GM18502 (cell line): ENCODE results near the gene TGFBR3.

Experiments used
- ATAC-seq: cut with Tn5 transposase; IDR thresholded peaks from one replicate; pipeline ENCODE4 v1.9.1; 2021; ENCODE audit warnings: mild to moderate bottlenecking; ENCODE audit not compliant: unreplicated experiment, poor library complexity

Gene TGFBR3

DNA sequence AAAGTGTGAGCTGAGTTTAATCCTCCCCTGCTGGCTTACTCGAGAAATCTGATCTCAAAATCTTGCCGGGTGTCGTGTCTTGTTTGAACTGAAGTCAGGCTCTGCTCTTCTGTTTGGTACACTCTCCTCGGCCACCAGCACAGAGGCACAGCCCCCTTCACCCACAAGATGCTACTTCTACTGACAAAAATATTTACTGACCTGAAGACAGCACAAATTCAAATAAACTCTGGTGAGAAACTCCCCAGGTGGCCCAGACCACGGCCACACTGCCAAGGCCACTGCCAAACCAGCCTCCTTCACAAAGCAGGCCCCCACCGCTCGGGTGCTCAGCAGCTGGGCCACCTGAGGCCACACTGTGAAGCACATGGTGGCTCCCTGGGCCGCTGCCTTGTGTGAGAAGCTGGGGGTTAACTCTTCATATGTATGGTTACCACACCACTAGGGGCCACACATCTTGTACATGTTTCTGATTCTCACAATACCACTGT, 80.6 kb downstream of the TGFBR3 start:
- ATAC-seq, result no peak

DNA sequence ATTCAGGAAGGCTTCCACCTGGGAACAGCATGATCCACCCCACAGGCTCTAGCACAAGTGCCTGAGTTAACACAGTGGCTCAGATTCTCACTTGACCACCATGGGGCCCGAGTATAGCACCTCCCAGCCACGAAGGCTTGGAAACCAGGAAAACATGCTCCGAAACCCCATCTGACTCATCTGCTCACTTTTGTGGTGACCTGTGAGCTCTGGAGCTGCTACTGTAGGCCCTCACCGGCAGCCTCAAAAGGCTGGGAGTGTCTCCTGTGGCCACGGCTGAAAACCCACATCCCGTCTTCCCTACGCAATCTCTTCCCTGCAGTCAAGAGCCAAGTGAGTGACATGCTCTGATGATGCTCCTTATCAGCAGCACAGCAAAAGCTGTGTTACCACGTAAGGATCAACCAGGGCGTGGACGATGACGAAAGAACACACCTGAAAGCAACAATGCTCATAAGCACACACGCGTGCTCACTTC, 81.4 kb downstream of the TGFBR3 start:
- peak; percentile 5 for ATAC-seq

DNA sequence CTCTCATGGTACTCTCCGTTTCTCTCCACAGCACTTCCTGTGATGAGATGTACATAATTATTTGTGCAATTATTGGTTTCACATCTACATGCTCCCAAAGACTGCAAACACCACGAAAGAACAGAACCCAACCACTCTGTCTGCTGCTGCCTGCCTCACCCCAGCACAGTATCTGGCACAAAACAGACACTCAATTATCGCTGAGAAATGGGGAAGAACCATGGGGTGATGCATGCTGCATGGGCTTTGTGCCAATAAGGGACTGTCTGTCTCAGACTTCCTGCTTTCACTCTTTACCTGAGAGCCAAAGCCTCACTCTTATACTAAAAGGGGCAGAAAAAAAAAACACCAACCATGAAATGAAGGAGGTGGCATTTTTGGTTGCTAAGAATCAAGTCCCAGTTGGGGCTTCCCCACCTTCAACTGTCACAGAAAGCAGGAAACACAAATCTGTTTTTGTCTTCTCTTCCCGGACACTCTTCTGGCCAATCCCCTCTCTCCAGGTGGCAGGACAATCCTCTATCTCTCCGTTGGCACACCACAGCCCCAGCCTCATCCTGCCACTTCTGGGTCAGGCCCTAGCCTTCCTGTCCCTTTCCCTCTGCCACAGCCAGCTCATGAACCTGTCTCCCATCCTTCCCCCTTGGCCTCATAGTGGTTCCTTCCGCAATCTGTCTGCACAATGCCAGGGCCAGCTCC, 82.0 kb downstream of the TGFBR3 start:
- ATAC-seq, result peak; percentile 90

DNA sequence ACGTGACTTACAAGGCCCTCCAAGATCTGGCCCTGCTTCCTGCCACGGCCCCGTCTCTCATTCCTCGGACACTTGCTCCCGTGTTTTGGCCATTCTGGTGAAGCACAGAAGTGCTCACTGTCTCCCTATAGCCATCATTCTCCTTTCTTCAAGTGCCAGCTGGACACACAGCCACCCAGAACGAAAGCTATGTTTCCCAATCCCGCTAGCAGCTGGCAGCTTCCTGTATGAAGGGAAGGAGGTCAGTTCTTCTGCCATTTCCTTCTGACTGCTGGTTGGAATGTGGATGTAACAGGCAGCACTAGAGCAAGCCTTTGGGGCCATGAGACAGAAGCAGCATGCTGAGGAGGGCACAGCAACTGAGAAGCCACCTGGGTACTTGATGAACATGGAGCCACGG, 82.8 kb downstream of the TGFBR3 start:
- no peak for ATAC-seq

DNA sequence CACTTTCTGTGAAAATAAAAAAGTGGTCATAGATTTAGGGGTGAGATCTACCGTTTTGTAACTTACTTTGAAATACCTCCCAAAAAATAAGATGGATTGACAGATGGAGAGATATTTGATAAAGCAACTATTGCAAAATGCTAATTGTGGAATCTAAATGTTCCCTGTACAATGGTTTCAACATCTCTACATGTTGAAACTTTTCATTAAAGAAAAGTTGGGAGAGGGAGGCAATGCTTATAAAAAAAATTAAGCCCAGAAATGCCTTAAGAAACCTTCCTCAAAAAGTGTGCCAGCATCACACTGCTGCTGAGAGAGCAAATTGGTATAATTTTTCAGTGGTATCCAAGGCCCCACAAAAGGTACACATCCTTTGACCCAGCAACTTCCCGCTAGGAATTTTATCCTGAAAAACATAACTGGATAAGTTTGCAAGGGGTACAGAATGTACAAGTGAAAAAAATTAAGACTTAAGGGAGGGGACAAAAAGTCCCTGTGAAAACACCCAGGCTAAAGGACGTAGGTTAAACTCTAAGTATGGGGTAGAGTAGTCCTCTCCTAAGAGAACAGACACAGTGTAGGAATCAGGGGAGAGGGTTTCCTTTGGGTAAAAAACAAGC, 84.3 kb downstream of the TGFBR3 start:
- ATAC-seq, result no peak

DNA sequence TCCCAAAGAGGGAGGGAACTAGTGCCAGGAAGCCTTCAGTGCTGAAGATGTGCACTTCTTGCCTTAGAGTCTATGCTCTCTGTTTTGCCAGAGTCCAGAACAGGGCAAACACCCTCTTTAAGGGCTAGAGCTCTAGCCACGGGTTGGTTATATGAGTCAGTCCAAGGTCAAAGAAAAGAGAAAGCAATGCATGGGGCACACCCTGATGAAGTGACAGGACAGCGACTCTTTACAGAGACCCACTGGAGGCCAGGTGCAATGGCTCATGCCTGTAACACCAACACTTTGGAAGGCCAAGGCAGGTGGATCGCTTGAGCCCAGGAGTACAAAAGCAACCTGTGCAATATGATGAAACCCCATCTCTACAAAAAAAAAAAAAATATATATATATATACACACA, 86.1 kb downstream of the TGFBR3 start:
- ATAC-seq, result no peak

DNA sequence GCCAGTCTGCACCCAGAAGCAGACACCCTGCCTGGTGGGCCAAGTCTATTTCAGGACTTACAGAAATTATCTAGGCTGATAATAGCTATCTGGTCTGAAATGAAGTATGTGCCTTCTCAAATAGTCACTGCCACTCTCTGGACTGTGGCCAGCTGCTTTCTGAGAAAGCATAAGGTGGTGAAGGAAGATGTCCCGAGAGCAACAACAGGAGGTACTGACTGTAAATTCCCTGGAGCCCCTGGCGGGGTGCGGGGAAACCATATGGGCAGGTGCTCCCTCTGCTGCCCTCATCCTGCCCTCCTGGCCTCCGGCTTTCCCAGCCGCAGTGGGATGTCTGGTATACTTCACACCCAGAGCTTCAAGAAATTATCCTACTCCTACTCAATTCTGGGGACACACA, 86.8 kb downstream of the TGFBR3 start:
- no peak for ATAC-seq

DNA sequence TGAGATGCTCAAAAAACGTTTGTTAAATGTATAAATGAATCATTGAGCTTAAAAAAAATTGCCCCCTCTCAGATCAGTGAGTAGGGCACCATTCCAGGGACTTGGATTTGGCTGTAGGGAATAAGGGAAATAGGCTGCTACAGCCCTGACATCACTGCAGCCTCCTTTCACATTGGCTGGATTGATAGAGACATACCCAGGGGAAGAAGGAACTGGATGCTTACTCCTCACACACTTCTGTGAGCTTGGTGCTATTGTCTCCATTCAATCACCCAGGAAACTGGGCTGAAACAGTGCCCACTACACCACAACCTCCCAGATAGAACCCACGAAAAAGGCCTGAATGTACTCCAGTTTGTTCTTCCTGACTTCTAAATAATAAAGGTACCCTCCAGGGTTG, 87.2 kb downstream of the TGFBR3 start:
- no peak for ATAC-seq

DNA sequence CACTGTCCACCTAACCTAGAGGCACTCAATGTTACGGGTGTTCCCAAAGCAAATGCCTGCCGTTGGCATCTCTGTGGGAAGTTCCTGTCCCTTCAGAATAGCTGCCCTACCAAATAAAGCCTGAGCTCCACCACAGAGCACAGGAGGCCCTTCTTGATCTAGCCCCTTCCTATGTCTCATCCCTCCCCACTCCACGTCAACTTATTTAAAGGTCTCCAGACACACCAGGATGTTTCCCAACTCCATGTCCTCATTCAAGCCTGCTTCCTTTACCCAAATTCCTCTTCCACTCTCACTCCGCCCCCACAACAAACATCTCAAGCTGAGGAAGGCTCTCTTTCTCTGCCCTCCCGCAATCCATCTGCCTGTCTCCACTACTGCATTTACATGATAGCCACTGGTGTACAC, 87.7 kb downstream of the TGFBR3 start:
- ATAC-seq, result no peak

DNA sequence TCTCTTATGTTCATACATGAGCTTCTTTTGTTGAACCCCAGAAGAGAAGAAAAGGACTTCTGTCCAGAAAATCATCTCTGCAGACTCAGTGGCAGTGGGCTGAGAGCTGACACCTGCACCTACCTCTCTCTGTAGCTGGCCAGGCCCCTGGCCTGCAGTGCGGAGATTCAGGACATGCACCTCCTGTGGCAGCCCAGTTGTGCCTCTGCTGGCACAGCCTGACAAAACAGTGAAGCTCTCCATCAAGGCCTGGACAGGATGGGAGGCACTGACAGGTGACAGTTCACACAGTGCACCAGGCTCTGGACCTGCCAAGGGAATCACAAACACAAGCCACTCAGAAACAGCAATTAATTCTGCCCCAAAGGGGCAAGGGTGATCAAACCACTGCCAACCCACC, 88.8 kb downstream of the TGFBR3 start:
- ATAC-seq, result no peak

DNA sequence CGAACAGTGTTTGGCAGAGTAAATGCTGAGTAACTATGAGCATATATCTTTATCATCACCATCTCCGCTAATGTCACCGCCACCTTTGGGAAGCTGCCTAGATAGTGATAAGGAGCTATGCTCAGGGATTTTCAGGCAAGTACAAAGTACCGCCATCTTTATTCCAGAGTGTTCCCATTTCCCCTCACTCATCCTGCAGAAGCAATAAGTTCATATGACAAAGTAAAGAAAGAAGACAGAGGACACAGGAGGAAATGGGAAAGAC, 89.6 kb downstream of the TGFBR3 start:
- ATAC-seq, result no peak

DNA sequence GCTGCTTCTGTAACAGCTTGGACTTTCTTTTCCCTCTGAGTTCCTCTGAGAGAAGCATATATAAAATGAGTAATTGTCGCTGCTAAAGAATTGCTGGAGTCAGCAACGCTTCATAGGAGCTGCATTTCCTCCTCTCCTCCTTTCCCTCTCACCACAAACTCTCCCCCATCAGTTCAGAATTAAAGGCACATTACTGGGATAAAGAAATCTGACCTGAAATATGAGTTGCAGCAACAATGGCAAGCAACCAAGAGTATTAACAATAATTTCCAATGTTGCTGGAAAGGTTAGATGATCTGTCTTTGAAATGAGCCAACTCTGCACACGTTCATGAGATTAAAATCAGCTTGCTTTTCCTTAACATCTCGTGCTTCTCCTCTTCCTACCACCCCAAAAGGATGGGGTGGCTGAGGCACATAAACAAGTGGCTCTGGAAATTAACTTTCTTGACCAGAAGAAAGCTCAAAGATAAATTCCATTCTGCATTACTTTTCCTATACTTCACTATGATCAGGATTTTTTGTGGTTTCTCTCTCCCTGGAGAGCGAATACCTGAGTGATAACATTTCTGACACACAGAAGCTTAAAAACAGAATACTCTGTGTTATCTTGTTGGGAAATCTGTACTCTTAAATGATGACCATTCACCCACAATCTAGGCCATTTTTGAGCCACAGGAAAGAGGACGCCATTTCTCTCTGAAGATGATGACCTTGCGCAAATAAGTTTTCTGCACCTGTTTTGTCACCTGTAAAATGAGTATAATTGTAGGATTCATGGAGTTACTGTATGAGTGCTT, 90.2 kb downstream of the TGFBR3 start:
- ATAC-seq, result no peak

DNA sequence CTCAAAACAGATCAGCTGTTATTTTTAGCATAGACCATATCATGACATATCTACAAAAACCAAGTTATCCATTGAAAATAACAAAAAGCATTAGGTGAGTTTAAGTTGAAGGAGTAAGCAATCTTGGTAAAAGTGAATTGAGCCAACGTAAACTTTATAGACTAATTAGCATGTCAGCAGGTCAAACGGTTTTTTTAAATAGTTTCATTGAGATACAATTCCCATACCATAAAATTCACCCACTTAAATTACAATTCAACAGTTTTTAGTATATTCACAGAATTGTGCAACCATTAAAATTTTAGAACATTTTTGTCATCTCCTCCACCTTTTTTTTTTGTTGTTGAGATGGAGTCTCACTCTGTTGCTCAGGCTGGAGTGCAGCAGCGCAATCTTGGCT, 92.1 kb downstream of the TGFBR3 start:
- no peak for ATAC-seq

DNA sequence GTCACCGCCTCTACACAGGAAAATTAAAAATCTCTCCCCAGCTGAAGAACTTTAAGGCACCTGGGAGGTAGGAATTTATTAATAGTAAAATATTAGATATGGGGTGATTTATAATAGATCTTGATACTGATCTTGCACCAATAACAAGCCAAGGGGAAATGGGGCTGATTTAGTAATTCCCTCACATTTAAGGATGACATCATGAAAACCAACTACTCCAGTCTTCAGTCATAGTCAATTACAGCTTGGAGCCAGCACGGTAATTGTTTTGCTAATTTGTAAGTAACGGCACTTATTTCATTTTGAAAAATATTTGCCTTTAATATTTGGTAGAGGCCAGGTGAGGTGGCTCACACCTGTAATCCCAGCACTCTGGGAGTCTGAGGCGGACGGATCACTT, 92.8 kb downstream of the TGFBR3 start:
- no peak for ATAC-seq

DNA sequence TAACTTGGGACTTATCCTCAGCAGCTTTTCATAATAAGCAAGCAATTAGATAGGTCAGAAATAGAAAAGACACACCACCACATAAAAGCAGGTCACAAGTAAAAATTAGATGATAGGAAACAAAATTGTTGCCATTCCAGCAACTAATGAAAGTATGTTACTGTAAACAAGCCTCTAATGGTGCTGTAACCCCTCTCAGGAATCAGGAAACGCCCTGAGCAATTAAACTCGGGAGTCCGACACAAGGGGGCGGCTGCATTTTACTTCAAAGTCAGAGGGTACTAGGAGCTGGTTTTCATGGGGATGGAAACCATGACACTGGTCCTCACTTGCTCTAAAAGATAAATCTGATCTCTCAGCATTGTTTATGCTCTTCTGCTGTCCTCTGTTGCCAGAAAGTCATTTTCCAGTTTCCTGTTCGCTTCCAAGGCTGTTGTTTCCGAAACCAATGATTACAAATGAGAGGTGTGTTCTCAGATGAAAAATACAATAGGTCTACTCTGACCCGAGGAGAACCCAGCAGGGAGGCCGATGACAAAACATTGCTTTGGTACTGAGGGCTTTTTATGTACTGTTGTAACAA, 93.4 kb downstream of the TGFBR3 start:
- ATAC-seq, result no peak

DNA sequence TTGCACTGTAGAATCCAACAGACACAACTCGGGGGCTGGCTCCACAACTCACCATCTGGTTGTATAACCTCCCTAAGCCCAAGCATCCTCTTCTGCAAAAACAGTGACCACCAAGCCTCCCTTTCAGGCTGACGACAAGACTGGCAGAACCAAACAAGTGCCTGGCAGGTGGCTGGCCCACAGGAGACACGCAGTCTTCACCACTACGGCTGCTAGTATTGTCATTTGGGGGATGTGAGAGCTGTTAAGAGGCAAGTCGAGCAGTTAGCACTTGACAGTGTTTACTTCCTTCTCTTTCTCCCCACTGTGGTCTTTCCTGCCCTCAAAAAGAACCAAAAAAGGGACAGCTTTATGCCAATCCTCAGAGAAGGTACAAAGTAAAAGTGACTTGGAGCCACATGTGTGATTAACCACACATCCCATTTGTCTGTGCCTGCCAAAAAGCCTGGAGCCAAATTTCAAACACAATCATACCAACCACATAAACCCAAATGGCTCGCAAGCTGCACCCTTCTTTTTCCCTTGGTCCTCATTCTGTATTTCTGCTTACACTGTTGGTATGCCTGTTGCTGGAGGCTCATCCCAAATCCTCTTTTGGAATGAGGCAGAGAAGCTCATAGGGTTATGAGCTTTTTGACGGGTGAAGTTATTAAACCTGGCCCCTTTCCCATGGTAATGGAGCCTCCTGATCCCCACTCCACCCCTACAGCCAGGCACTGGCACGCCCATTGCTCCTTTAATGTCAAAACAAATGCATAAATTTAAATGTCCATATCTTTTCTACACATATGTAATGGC, 94.1 kb downstream of the TGFBR3 start:
- no peak for ATAC-seq

DNA sequence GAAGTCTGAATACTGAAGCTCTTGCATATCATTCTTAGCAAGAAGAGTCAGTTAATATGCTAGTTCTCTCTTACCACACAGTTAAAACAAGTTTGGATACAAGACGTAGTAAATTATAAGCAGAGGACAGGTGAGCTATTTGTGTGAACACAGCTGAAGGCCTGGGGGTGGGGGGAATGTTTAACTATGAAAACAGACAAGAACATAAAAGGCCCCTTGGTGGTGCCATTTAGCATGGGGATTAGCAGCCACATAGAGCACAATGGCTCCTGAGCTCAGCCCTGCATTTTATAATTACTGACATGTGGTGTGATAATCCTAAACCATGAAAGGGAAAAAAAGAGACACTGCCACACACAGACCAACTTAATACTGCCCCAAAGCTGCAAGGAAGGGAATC, 94.8 kb downstream of the TGFBR3 start:
- no peak for ATAC-seq

DNA sequence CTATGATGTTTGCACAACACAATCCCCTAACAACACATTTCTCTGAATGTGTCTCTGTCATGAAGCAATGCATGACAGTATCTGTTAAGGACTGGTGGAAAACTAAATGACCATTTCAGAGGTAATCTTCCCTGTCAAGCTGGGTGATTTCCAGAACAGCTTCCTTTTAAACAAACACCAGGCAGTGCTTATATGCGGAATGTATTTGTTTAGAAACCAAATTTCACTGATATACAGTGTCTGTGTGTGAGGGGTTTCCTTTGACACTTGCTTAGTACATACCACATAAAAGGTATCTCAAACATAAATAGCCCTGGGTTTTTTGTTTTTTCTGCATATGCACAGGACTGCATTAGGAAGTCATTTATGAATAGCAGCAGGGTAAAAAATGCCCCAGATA, 95.6 kb downstream of the TGFBR3 start:
- ATAC-seq, result no peak

DNA sequence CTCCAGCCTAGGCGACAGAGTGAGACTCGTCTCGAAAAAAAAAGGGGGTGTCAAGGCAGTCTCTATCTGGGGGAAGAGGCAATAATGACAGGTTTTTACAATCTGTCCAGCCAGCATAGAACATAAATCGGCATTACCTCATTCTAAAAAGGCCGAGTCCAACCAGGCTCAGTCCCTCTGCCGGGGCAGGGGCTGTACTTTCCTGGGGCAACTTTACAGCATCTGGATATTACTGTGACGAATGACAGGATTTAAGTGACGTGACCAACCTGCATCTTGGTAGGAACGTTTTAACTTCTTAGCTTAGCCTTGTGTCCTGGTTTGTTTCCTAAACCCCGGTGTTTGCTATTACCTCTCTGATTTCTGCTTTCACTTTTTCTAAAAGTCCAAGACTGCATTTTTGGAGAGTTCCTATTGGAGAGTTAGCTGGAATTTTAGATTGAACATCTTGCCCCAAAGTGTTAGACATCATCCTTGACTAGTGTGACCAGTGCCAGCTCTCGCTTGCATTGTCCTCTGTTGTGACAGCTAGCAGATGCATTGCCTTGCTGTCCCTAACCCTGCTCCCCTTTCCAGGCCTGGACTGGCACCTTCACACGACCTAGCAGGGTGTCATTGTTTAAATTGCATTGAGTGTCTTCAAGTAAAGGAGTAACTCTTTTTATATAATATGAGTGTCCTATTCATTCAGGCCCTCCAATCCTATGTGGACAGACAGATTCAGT, 96.5 kb downstream of the TGFBR3 start:
- no peak for ATAC-seq

DNA sequence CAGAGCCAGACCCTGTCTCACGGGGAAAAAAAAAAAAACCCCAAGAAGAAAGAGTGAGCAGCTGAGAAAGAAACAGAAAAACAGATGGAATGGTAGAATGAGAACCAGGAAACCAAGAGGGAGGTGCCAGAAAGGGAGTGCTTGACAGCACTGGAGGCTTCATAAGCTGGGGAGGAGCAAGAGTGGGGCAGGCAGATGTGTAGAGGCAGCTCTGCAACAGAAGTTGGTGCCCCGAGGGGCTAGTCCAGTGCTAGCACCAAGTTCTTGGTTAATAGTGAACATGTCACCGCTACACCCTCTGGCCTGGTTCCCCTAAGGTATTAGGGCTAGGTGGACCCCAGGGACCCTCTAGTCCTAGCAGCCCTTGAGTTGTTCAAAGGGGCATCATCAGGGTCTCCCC, 98.0 kb downstream of the TGFBR3 start:
- ATAC-seq, result no peak
